NCI-H345 (cell line): ENCODE data around the gene FRMPD1.

ENCODE experiments used
- DNase-seq: peaks from one replicate; lab custom pipeline; 2025; lab: John Stamatoyannopoulos, UW

FRMPD1 gene

GRCh38 chr9:37626708-37627292, 24.0 kb upstream of the FRMPD1 start:
- no peak for DNase-seq

GRCh38 chr9:37632479-37632878, 18.3 kb upstream of the FRMPD1 start:
- no peak for DNase-seq

- no peak for DNase-seq
Observed at GRCh38 chr9:37635808-37636207, 14.9 kb upstream of the FRMPD1 start.

GRCh38 chr9:37636511-37637448, 14.0 kb upstream of the FRMPD1 start:
- DNase-seq, result no peak

- no peak for DNase-seq
Observed at GRCh38 chr9:37639109-37639762, 11.5 kb upstream of the FRMPD1 start.

- DNase-seq, result no peak
Observed at GRCh38 chr9:37639841-37640240, 10.9 kb upstream of the FRMPD1 start.

GRCh38 chr9:37640246-37640645, 10.5 kb upstream of the FRMPD1 start:
- no peak for DNase-seq

- no peak for DNase-seq
Observed at GRCh38 chr9:37641331-37641730, 9.4 kb upstream of the FRMPD1 start.

GRCh38 chr9:37643214-37643613, 7.5 kb upstream of the FRMPD1 start:
- DNase-seq, result no peak

GRCh38 chr9:37645903-37646506, 4.7 kb upstream of the FRMPD1 start:
- no peak for DNase-seq

GRCh38 chr9:37650299-37650872, 368 bp upstream of the FRMPD1 start:
- DNase-seq, result no peak

GRCh38 chr9:37652261-37652660, 1.5 kb downstream of the FRMPD1 start:
- no peak for DNase-seq

GRCh38 chr9:37653385-37653784, 2.6 kb downstream of the FRMPD1 start:
- DNase-seq, result no peak

- no peak for DNase-seq
Observed at GRCh38 chr9:37656936-37657335, 6.2 kb downstream of the FRMPD1 start.

GRCh38 chr9:37660691-37661090, 9.9 kb downstream of the FRMPD1 start:
- DNase-seq, result no peak

GRCh38 chr9:37663926-37664325, 13.2 kb downstream of the FRMPD1 start:
- no peak for DNase-seq

- no peak for DNase-seq
Observed at GRCh38 chr9:37667706-37668105, 17.0 kb downstream of the FRMPD1 start.

- no peak for DNase-seq
Observed at GRCh38 chr9:37668116-37668601, 17.4 kb downstream of the FRMPD1 start.

GRCh38 chr9:37669232-37669631, 18.5 kb downstream of the FRMPD1 start:
- DNase-seq, result no peak

GRCh38 chr9:37675661-37676060, 24.9 kb downstream of the FRMPD1 start:
- peak; percentile 90 for DNase-seq

GRCh38 chr9:37676411-37676830, 25.7 kb downstream of the FRMPD1 start:
- DNase-seq, result peak; percentile 74

- DNase-seq, result no peak
Observed at GRCh38 chr9:37677435-37677834, 26.7 kb downstream of the FRMPD1 start.
